Esophagus muscularis mucosa (tissue), 4 donors: ENCODE measurements around the gene AIP. TPM values are rescaled to one million over a fixed set of nuclear protein-coding genes. Genes with fewer than 3 reads are reported as not detected.
A peak's percentile ranks its signal among the peaks of the same experiment; 100 is the strongest.

Experiments used
- DNase-seq: peaks from one replicate; pipeline ENCODE4 v3.0.0-alpha.2; 2017; ENCODE audit errors: extremely low spot score
- H3K27ac ChIP-seq, 4 donors: fragments of 200-600 bp; sonication (generic); replicated peaks in 1 of 4; 1 replicate in 3 of 4; 2 replicates in 1 of 4; pipeline ENCODE4 v1.5.1; 2016 to 2019; ENCODE audit warnings: mild to moderate bottlenecking in 1 of 4
- H3K27me3 ChIP-seq, 4 donors: fragments of 200-600 bp; sonication (generic); one replicate each; pipeline versions ENCODE4 v1.5.1 to v1.6.0; 2016 to 2019
- H3K36me3 ChIP-seq, 4 donors: fragments of 200-600 bp; sonication (generic); one replicate each; pipeline ENCODE4 v1.5.1; 2016 to 2019
- H3K4me1 ChIP-seq, 4 donors: fragments of 200-600 bp; sonication (generic); one replicate each; pipeline ENCODE4 v1.5.1; 2016 to 2019
- H3K4me3 ChIP-seq, 4 donors: fragments of 200-600 bp; sonication (generic); 1 replicate in 2 of 4; 2 replicates in 2 of 4; pipeline ENCODE4 v1.5.1; 2016 to 2019; ENCODE audit warnings: mild to moderate bottlenecking in 4 of 4, moderate library complexity in 1 of 4
- H3K9me3 ChIP-seq, 4 donors: fragments of 200-600 bp; sonication (generic); 1 replicate in 3 of 4; 2 replicates in 1 of 4; pipeline ENCODE4 v1.5.1; 2016 to 2019
- EP300 ChIP-seq: sonication (generic); formaldehyde crosslinking; IDR thresholded peaks from one replicate; pipeline ENCODE4 v1.6.1; 2017; ENCODE audit warnings: antibody characterized with exemption
- POLR2A ChIP-seq: fragments of 450-650 bp; IDR thresholded peaks from one replicate; pipeline ENCODE4 v1.6.1; 2017; ENCODE audit warnings: antibody characterized with exemption, moderate library complexity, mild to moderate bottlenecking, low read depth
- POLR2AphosphoS5 ChIP-seq, 2 donors: sonication (generic); formaldehyde crosslinking; IDR thresholded peaks; one replicate each; pipeline ENCODE4 v1.6.1; 2017; ENCODE audit warnings: antibody characterized with exemption in 2 of 2
- WGBS: methylation state at CpG from one replicate; pipeline ENCODE4 v1.1.5; 2018; 5-methylcytosine and 5-hydroxymethylcytosine counted together
- intact Hi-C: fragments of 100-400 bp; cut with DNase I; formaldehyde crosslinking; loops from one replicate; pipeline ENCODE4 v1.15.1; 2023
- total RNA-seq, 4 donors: library from RNA; depleted of rRNA; stranded (reverse); fragments of >200 nt; gene quantifications; one replicate each; pipeline versions ENCODE4 v1.1.0 to v1.2.1, GENCODE V29; 2016
- TF ChIP-seq, protein P1 (sequence below), 3 experiments: fragments of 200-600 bp in 2 of 3; fragments of 450-650 bp in 1 of 3; sonication (generic) in 2 of 3; IDR thresholded peaks; one replicate each; pipeline ENCODE4 v1.5.1; 2017 to 2019; ENCODE audit warnings: antibody characterized with exemption in 3 of 3, mild to moderate bottlenecking in 2 of 3, moderate library complexity in 1 of 3

AIP gene
- total RNA-seq, 4 donors from 2014 or later: 68.1 to 121 (median 108) TPM

DNA sequence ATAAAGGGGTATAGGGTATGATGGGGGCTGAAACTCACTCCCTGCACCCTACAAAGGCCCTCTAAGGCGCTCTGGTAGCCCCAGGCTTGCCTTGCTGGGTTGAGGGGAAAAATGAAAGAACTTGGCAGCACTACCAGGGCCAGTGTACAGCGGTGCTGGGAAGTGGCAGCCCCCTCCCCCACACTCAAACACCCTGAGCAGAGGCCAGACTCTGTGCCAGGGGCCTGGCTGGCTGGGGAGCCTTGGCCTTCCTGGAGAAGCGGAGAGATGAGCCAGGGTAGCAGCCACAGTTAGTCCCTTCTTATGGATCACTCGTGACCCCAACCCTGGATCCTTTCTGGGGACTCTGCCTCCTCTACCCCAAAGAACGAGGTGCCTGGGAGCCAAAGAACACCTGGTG, 16.5 kb upstream of the AIP start:
- WGBS: 82% methylated on average over 4 of the region's 5 CpGs
- H3K9me3 ChIP-seq: no peaks in the 10 kb centered on the region
- H3K4me3 ChIP-seq: no peak overlapping the region
- H3K36me3 ChIP-seq: no peaks in the 10 kb centered on the region
- H3K27me3 ChIP-seq: no peaks in the 10 kb centered on the region
- peak overlapping the region in 3 of 4 donors; percentile 86 to 94 (median 87) for H3K27ac ChIP-seq
- H3K4me1 ChIP-seq: peaks cover 30 to 60% (median 54%) of the 10 kb centered on the region in 4 donors
- TF ChIP-seq, protein P1, sequence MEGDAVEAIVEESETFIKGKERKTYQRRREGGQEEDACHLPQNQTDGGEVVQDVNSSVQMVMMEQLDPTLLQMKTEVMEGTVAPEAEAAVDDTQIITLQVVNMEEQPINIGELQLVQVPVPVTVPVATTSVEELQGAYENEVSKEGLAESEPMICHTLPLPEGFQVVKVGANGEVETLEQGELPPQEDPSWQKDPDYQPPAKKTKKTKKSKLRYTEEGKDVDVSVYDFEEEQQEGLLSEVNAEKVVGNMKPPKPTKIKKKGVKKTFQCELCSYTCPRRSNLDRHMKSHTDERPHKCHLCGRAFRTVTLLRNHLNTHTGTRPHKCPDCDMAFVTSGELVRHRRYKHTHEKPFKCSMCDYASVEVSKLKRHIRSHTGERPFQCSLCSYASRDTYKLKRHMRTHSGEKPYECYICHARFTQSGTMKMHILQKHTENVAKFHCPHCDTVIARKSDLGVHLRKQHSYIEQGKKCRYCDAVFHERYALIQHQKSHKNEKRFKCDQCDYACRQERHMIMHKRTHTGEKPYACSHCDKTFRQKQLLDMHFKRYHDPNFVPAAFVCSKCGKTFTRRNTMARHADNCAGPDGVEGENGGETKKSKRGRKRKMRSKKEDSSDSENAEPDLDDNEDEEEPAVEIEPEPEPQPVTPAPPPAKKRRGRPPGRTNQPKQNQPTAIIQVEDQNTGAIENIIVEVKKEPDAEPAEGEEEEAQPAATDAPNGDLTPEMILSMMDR (IDR thresholded peaks at IDR 0.05): no peak
- TF ChIP-seq POLR2A (no peak), POLR2AphosphoS5 (IDR thresholded peaks at IDR 0.05) (no peak), EP300 (no peak)
- no peak for DNase-seq
- intact Hi-C loops: loop anchor here (5.0 kb wide), 1 partner anchor 64 kb away; the partner anchor contains the start of genes PPP1CA and TBC1D10C

DNA sequence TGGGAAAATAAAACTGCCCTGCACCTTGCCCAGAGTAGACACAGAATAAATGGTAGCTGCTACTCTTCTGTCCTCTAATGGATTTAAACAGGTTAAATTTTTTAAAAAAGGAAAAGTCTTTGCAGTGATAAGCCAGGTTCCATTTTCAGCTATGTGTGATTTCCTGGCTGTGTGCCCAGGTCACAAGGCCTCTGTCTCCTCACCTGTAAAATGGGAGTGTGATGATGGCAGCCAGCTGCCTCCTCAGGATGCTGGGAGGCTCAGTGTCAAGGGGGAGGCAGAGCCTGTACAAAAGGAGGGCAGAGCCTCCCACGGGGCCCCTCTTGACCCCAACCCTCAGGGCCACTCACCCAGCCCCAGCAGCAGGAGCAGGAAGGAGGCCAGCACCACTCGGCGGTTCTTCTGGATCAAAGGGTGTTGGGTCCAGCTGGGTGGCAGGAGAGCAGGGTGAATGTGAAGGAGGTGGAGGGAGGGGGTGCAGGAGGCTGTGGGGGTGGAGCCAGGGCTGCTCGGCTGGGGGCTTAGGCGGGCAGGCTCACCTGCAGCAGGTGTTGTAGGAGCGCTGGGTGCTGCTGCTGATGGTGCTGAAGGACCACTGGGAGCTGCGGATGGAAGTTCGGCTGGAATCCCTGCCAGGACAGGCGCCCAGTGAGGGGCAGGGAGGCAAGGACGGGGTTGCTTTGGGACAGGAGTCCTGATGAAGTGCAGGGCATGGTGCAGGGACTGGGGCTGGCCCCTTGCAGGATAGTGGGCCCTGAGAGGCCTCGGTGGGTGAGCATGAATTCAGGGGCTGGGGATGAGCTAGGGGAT, 15.7 kb upstream of the AIP start:
- WGBS: 86% methylated on average over 6 of the region's 11 CpGs
- H3K9me3 ChIP-seq: no peaks in the 10 kb centered on the region
- peak overlapping the region; percentile 18 to 94 (median 92) for H3K27ac ChIP-seq
- no peaks in the 10 kb centered on the region for H3K27me3 ChIP-seq
- TF ChIP-seq EP300 (no peak), POLR2AphosphoS5 (IDR thresholded peaks at IDR 0.05) (no peak), POLR2A (no peak)
- intact Hi-C loops: loop anchor here (5.0 kb wide), 1 partner anchor 65 kb away; the partner anchor contains the start of genes PPP1CA and TBC1D10C
- peak overlapping the region in 1 of 4 donors; percentile 95 for H3K4me3 ChIP-seq
- H3K4me1 ChIP-seq: peaks cover 30 to 60% (median 54%) of the 10 kb centered on the region in 4 donors
- no peak for DNase-seq
- H3K36me3 ChIP-seq: no peaks in the 10 kb centered on the region

DNA sequence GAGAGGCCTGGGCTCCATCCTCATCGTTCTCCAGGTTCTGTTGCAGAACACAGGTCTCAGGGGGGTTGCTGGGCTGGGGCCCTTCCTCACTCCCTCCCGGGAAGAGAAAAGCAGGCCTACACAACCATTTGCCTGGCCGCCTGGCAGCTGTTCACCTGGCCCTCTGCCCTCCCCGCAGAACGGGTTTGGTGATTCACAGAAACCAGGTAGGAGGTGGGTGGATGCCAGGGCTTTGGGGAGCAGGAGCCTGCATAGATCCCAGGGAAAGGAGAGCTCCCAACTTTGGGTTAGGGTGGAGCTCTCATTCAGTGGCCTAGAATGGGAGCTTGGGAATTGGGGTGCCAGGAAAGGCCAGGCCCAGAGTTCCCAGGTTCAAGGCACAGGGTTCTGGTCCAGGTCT, 14.8 kb upstream of the AIP start:
- 40% methylated on average over 1 of the region's 5 CpGs for WGBS
- Histone ChIP-seq H3K36me3 (no peaks in the 10 kb centered on the region), H3K9me3 (no peaks in the 10 kb centered on the region), H3K4me1 (peaks cover 30 to 60% (median 54%) of the 10 kb centered on the region in 4 donors), H3K4me3 (peak overlapping the region; percentile 71 to 95 (median 88)), H3K27me3 (no peaks in the 10 kb centered on the region), H3K27ac (peak overlapping the region; percentile 89 to 93 (median 92))
- no peak for TF ChIP-seq POLR2A
- TF ChIP-seq, protein P1 (IDR thresholded peaks at IDR 0.05): no peak
- no peak for TF ChIP-seq POLR2AphosphoS5 (IDR thresholded peaks at IDR 0.05)
- no peak for TF ChIP-seq EP300
- no peak for DNase-seq
- intact Hi-C loops: loop anchor here (5.0 kb wide), 1 partner anchor 66 kb away; the partner anchor contains the start of genes PPP1CA and TBC1D10C

DNA sequence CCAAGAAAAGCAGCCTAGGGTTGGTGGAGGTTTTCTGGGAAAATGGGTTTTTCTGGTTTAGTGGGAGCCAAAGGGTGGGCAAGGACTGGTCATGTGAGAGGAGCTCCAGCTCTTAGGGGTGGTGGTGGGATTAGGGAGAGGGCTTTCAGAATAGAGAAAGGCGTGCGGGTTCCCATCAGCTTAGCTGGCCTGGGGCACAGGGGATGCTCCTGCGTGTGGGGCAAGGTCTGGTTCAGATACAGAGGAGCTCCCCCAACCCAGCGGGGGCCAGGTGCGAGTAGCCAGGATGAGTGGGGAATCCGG, 14.4 kb upstream of the AIP start:
- TF ChIP-seq EP300 (no peak), POLR2AphosphoS5 (IDR thresholded peaks at IDR 0.05) (no peak), POLR2A (no peak)
- TF ChIP-seq, protein P1 (IDR thresholded peaks at IDR 0.05): no peak
- H3K27ac ChIP-seq: peak overlapping the region; percentile 89 to 93 (median 92)
- peak overlapping the region; percentile 71 to 95 (median 88) for H3K4me3 ChIP-seq
- no CpG with 5 or more reads among the region's 6 CpGs for WGBS
- intact Hi-C loops: loop anchor here (5.0 kb wide), 1 partner anchor 66 kb away; the partner anchor contains the start of genes PPP1CA and TBC1D10C
- no peaks in the 10 kb centered on the region for H3K9me3 ChIP-seq
- H3K4me1 ChIP-seq: peaks cover 30 to 59% (median 53%) of the 10 kb centered on the region in 4 donors
- no peaks in the 10 kb centered on the region for H3K36me3 ChIP-seq
- no peaks in the 10 kb centered on the region for H3K27me3 ChIP-seq
- DNase-seq: no peak
